Measurements from ENCODE around the gene PRKCA.

Gene PRKCA

GRCh38 chr17:66749217-66749832, 446.9 kb downstream of the PRKCA start:
- no peak for DNase-seq (ENCODE audit: low read depth)
- TF ChIP-seq, protein P1, sequence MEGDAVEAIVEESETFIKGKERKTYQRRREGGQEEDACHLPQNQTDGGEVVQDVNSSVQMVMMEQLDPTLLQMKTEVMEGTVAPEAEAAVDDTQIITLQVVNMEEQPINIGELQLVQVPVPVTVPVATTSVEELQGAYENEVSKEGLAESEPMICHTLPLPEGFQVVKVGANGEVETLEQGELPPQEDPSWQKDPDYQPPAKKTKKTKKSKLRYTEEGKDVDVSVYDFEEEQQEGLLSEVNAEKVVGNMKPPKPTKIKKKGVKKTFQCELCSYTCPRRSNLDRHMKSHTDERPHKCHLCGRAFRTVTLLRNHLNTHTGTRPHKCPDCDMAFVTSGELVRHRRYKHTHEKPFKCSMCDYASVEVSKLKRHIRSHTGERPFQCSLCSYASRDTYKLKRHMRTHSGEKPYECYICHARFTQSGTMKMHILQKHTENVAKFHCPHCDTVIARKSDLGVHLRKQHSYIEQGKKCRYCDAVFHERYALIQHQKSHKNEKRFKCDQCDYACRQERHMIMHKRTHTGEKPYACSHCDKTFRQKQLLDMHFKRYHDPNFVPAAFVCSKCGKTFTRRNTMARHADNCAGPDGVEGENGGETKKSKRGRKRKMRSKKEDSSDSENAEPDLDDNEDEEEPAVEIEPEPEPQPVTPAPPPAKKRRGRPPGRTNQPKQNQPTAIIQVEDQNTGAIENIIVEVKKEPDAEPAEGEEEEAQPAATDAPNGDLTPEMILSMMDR (conservative IDR thresholded peaks at IDR 0.05; ENCODE audit: control insufficient read depth, insufficient read depth, low read depth, low read length): no peak
- H3K4me3 ChIP-seq (ENCODE audit: control insufficient read depth, low read depth, low read length): no peak overlapping the region

DNA sequence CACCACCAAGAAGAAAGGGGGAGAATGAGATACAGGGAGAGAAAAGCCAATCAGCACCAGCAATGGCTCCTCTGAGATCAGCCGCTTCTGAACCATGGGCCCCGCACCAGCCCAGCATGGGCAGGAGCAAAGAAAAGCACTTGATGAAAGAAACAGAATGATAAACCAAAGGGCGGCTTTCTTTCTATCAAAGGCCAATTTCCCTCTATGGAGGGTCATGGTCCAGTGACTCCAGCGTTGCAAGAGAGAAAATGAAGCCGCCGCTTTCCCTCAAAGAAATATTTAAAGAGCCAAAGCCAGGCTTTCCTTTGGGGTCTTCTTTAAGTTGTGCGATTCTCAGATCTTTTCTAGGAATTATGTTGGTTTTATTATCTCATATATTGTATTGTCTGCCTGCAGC, 447.7 kb downstream of the PRKCA start:
- TF ChIP-seq, protein P1 (conservative IDR thresholded peaks at IDR 0.05; ENCODE audit: control insufficient read depth, insufficient read depth, low read depth, low read length): no peak
- H3K4me3 ChIP-seq (ENCODE audit: control insufficient read depth, low read depth, low read length): no peak overlapping the region
- DNase-seq (ENCODE audit: low read depth): no peak

DNA sequence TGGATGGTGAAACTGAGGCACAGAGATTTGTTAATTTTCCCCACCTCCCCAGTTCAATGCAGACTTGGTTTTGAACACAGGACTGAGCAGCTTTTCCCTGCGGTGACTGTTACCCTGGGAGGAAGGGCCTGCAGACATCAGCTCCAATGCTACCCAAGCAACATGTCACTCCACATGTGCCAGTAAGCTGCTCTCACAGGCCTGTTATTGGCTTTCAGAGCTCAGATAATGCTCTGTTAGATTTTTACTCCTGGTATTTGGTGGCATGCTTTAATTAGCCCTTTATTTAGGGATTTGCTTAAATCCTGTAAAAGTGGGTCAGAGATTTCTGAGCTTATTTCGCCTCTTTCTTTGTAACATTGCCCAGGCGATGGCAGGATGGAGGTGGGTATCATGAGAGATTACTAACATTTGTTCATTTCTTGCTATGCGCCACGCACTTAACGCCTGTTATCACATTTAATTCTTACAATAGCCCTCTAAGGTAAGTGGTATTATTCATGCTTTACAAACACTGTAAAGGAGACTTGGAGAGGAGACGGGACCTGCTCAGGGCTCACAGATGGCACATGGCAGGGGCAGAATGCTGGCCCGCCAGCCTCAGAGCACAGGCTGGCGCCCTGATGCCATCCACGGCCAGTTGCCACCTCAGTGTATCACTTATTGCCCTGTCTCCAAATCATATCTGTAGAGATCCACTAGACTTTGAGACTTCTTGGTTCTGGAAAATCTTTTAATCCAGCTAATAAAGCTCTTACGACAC, 448.5 kb downstream of the PRKCA start:
- TF ChIP-seq, protein P1 (conservative IDR thresholded peaks at IDR 0.05; ENCODE audit: control insufficient read depth, insufficient read depth, low read depth, low read length): no peak
- DNase-seq (ENCODE audit: low read depth): no peak
- H3K4me3 ChIP-seq (ENCODE audit: control insufficient read depth, low read depth, low read length): no peak overlapping the region

GRCh38 chr17:66751771-66752170, 449.4 kb downstream of the PRKCA start:
- TF ChIP-seq, protein P1 (conservative IDR thresholded peaks at IDR 0.05; ENCODE audit: control insufficient read depth, insufficient read depth, low read depth, low read length): no peak
- DNase-seq (ENCODE audit: low read depth): no peak
- H3K4me3 ChIP-seq (ENCODE audit: control insufficient read depth, low read depth, low read length): no peak overlapping the region

GRCh38 chr17:66752411-66752810, 450.0 kb downstream of the PRKCA start:
- no peak for DNase-seq (ENCODE audit: low read depth)

GRCh38 chr17:66753126-66753920, 450.9 kb downstream of the PRKCA start:
- TF ChIP-seq, protein P1 (conservative IDR thresholded peaks at IDR 0.05; ENCODE audit: control insufficient read depth, insufficient read depth, low read depth, low read length): no peak
- H3K4me3 ChIP-seq (ENCODE audit: control insufficient read depth, low read depth, low read length): no peak overlapping the region
- no peak for DNase-seq (ENCODE audit: low read depth)

More at GRCh38 chr17:66752411-66752810, 450.0 kb downstream of the PRKCA start:
- H3K4me3 ChIP-seq (ENCODE audit: control insufficient read depth, low read depth, low read length): no peak overlapping the region
- TF ChIP-seq, protein P1 (conservative IDR thresholded peaks at IDR 0.05; ENCODE audit: control insufficient read depth, insufficient read depth, low read depth, low read length): no peak
